ENCODE measurements around the gene HEY2.

GRCh38 chr6:125718109-125718508 lies 31.3 kb upstream of the HEY2 start:
- TF ChIP-seq MAX (IDR thresholded peaks at IDR 0.05; ENCODE audit: insufficient read depth, insufficient read length) (no peak), CTCF (IDR thresholded peaks at IDR 0.05; ENCODE audit: extremely low read depth in 1 of 2, insufficient read depth in 1 of 2, low read depth in 1 of 2, low read length in 2 of 2) (no peak), POLR2AphosphoS5 (IDR thresholded peaks at IDR 0.05; ENCODE audit: insufficient read depth, low read depth, low read length) (no peak), POLR2A (IDR thresholded peaks at IDR 0.05; ENCODE audit: low read depth, low read length) (no peak), JUN (IDR thresholded peaks at IDR 0.05; ENCODE audit: borderline replicate concordance, insufficient read depth, insufficient read length, low read depth) (no peak), EZH2 (IDR thresholded peaks at IDR 0.05; ENCODE audit: borderline replicate concordance, low read depth, low read length, severe bottlenecking) (no peak), GATA2 (IDR thresholded peaks at IDR 0.05; ENCODE audit: insufficient read depth, insufficient read length, low read depth, low read length) (no peak), FOS (IDR thresholded peaks at IDR 0.05; ENCODE audit: borderline replicate concordance, insufficient read depth, low read length) (no peak), MYC (IDR thresholded peaks at IDR 0.05; ENCODE audit: low read depth, low read length) (no peak)

Measured in endothelial cell of umbilical vein (primary cell).